Hematopoietic multipotent progenitor cell treated with erythropoietin and hydrocortisone succinate and interleukin-3 and kit ligand, for 15 days (in vitro differentiated cells): ENCODE measurements around the gene HEYL.

Experiments used
- DNase-seq: peaks from one replicate; pipeline ENCODE4 v3.0.0-alpha.2; 2015; ENCODE audit warnings: low spot score

Gene HEYL

DNA sequence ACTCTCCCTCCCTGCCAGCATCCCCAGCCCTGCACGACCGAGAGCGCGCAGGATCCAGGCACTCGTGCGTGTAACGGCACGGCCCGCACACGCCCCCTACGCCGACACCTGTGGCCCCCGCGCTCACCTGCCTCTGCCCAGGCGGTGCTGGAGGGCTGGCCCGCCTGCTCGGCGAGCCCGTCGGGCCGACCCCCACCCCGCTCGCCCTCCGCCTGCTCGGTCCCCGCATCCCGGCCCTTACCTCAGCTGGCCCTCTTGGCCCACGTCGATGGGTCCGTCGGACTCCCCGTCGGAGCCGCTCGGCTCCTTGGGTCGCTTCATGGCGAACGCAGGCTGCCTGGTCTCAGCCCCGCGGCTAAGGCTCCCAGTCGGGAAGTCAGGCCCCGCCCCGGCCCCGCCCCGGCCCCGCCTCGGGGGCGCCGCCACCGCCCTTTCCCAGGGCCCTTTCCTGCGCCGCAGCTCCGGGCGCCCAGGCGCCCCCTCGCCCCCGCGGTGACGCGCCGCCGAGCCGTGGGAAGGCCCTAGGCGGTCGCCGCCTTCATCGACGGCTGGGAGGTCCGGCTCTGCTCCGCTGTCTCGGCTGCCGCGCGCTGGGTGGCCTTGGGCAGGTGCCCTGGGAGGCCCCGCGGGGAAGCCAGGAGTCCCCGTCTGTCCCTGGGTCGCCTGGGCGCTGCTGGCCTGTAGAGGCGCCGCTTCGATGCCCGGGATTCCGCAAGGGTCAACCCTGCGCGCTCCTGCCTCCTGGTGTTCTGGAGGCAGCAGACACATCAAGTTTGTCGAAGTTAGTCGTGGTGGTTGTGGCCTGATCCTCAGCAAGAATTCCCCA, at the start of gene HEYL:
TSS of gene HEYL (minus strand) at position 339 of the 826 bp plus-strand sequence. CDS start at position 321, 18 bp downstream.
- no peak for DNase-seq

DNA sequence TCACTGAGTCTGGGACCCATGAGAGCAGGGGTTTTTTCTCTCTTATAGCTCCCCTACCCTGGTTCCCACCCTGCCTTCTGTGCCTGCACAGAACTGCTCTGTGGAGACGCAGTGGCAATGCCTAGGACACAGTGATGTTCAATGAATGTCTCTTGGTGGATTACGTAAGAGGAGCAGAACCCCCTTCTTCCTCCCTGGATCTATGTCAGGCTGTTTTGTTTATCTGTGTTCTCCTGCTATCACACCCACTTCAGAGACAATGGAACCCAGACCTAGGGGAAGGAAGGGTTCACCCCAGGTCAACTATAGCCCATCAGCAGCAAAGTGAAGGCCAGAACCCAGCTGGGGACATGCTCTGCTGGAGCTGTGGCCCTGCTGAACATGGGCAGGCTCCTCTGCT, 49.8 kb upstream of the HEYL start:
- no peak for DNase-seq

DNA sequence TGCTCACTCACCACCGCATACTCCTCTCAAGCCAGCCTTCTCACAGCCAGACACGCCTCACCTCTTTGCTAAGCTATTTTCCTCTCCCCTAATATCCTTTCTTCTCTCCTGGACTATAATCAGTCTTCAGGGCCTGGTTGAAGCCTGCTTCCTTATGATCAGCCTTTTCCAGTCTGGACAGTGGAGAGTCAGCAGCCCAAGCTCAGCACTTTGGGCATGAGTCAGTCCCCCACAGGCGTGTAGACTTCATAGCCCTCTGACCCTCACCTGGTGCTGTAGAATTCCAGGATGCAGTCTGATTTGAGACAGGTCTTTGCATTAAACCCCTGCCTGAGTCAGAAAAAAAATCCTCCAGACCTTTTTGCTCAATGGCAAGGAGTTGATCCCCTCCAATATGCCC, 49.3 kb upstream of the HEYL start:
- DNase-seq = no peak

DNA sequence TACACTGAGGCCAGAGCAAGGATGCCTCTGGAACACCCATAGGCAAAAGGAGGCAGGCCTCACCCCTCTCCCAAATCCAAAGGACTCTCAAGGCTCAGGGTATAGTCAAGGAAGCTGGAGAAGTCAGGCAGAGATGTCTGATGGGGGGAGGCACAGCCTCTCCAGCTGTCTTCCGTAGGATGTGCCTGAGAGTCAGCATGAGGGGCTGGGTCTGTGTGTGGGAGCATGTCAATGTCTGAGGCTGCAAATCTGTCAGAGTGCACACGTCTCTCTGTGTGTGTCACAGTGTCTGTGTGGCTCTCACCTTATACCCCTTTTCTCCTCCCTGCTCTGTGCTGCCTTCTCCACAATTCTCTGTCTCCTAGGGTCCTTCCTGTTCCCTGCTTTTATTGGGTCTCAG, 47.8 kb upstream of the HEYL start:
- DNase-seq = no peak

DNA sequence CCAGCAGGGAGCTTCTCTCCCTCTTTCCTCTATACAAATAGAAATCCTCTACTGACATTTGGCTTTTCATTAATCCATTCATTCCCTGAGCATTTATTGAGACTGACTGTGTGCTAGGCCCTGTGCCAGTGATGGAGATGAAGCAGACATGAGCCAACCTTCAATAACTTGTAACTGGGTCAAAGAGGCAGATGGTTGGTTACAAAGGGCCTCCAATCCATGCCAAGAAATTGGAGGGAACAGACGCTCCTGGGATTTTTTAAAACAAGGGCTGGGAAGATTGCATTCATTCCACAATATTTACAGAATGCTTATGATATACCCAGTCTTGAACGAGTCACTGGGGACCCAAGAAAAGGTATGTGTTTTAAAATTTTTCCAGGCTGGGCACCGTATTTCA, 45.6 kb upstream of the HEYL start:
- DNase-seq = no peak

DNA sequence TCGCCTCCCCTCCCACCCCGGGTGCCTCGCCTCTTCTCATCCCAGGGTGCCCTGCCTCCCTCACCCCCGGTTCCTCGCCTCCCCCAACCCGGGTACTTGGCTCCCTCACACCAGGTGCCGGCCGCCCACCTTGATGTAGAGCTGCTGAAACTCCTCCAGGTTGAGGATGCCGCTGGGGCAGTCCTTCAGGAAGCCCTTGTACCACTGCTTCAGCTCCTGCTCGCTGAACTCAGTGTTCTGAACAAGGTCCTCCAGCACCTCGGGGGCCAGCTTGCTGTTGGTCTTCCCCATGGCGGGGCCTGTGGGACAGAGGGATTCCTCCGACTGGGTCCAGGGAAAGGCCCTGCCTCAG, 44.8 kb upstream of the HEYL start:
- DNase-seq = no peak

DNA sequence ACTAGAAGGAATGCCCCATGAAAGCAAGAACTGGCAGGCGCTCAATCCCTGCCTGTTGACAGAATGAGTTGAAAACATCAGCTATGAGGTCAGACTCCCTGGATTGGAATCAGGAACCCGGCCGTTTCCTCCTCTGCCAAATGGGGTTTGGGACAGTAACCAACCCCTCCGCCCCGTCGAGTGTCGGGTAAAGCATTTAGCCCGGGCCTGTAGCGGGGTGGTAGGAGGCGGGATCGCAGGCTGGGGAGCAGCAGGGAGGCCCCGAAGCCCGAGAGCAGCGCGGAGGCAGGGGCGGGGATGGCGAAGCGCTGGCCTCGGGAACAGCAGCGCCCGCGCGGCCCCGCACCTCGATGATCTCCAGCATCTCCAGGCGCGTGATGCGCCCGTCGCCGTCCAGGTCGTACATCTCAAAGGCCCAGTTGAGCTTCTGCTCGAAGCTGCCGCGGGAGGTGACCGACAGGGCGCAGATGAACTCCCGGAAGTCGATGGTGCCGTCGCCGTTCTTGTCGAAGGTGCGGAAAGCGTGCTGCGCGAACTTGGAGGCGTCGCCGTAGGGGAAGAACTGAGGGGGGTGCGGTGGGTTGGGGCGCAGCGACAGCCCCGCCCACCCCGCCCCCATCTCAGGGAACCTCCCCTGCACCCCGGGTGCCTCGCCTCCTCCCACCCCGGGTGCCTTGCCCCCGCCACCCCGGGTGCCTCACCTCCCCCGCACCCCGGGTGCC, 44.3 kb upstream of the HEYL start:
- DNase-seq = no peak

DNA sequence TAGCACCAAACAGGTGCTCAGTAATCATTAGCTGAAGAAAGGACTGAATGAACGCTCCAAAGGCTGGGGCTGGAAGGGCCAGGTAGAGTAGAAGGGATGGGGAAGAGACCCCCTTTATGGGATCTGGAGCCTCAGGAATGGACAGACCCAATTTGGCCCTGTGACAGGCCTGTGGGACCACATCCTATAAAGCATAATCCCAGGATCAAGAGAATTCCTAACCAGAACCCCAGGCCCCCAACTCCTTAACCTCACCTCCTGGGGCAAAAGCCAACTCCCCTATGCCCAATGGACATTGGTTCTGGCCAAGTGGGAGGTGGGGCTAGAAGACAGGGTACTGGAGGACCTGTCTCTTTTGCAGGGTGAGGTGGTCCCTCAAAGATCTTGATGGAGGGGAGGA, 42.6 kb upstream of the HEYL start:
- no peak for DNase-seq

DNA sequence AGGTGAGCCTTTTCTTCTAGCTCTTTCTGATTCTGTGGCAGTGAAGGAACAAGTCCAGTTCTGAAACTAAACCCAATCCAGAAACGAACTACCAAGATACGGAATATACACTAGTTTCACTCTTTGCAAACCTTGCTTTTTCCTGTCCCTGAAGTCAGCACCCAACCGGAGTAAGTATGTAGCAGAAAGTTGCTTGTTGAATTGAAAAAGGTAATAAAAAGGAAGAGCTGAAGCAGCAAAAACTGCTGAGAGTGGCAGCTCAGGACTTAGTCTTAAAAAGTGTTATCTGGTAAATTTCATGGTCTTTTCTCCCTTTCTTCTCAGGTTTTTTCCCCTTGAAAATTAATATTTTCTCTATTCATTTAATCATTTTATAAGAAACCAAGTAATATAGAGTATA, 41.9 kb upstream of the HEYL start:
- DNase-seq = no peak

DNA sequence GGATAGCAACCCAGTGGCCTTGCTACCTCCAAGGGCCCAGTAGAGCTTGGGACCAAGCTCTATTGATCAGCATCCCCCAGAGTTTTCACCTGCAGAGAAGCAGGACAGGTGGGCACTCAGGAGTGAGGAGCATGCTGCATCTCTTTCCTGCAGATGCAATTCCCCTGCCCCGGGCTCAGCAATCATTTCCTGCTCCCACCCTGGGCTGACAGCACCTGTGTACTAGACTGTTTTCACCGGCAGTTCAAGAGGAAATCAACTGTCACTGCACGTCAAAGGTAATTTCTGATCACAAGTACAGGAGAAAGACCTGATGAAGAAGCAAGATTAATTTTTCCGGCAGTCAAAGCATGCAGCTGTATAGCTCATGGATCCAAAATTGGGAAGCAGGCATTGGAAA, 41.3 kb upstream of the HEYL start:
- no peak for DNase-seq

DNA sequence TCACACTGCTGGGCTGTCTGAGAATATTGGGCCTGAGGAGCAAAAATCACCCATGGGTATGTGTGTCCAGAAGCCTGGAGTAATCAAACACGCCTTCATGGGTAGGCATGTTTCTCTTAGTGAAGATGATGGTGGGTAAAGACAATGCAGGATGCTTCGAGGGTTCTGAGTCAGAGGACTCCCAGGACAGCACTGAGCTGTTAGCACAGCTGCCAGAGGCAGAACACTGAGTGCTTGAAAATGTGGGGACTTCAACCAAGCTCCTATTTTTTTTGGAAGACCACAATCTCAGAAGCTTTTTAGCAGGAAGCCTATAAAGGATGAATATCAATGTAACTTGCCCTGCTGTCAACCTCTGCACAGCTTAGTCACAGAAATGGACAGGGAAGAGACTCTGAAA, 40.4 kb upstream of the HEYL start:
- DNase-seq = no peak

DNA sequence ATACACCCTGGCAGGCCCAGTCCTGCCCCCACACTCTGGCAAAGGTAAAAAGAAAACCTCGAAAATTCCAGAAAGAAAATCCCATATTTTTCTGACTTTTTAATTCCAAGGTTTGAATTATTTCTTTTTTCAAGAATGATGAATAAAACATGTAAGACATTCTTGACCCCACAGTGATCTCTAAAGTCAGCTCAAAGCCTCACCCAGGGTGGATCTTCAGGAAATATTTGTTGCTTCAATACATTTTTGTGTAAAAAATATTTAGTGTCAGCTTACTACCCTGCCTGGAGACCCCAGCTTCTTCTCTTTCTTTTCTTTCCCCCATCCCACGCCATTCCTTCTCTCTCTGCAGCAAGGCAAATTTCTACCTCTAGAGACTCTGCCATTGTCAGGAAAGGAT, 39.4 kb upstream of the HEYL start:
- no peak for DNase-seq

DNA sequence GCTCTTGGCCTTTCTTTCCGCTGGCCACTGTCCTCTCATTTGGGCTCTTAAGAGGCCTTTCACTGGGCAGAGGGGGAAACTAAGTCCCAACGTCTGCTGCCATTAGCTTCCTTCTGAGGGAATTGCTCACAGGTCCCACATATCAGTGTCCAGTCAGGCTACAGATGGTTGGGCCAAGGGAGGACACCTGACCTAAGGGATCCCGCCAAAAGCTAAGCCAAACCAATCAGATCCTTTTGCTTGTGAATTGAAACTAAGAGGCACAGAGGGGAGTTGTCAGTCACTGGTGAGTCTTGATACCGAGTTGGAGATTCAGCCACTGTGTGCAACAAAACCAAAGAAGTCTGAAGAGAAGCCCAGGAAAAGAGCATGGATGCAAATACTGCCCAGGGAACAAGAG, 38.2 kb upstream of the HEYL start:
- DNase-seq = no peak

DNA sequence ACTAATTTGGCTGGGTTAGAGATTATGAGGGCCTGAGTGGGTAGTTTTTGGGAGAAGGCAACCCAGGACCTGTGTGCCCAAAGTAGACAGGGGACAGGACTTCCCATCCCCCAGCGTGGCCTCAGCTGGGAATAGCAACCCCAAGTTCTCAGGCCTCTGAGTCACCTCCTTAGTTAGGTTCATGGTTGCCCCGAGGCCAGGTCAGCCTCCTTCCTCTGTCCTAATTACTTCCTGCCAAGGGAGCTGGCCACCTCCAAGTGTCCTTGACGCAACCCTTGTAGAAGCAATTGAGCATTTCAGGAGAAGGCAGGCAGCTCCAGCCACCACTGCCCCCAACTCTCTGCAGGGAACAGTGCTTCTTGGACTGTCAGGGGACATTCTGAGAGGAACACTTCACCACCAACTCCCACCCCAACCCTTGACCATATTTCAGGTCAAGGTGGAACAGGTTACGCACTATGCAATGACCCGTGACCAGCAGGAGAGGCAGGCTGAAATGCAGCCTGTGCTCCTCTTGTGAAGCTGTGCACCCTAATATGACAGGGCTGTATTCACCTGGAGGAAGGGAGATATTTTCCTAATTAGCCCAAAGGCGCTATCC, 37.6 kb upstream of the HEYL start:
- no peak for DNase-seq

DNA sequence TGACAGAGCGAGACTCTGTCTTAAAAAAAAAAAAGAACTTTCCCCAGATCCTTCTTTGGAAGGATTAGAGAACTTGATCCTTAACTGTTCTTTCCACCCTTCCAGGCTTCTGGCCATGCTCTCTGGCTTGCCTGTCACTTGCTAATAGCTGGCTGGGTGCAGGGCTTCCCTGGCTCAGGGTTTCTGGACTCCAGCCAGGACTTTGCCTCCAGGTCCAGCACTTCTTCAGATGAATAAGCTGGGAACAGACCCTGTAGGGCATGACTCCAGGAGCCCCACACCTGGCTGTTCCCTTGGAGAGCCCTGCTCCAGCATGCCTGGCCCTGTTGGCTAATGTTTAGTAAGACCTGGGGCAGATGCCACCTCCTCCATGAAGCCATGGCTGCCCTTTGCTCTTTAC, 35.8 kb upstream of the HEYL start:
- no peak for DNase-seq

DNA sequence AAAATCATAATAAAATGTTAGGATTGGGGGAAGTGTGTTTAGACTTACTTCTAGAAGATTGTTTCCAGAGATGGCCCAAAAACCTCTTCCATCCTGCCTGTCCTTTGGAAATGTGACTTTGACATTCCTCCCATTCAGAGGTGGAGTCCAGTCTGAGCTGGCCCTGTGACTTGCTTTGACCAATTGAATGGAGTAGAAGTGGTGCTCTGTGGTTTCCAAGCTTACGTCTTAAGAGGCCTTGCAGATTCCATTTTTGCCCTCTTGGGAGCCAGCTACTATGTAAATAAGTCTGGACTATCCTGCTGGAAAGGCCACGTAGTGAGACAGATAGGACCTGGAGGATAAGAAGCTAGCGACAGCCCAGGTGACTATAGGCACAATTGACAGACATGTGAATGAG, 33.8 kb upstream of the HEYL start:
- DNase-seq = no peak

DNA sequence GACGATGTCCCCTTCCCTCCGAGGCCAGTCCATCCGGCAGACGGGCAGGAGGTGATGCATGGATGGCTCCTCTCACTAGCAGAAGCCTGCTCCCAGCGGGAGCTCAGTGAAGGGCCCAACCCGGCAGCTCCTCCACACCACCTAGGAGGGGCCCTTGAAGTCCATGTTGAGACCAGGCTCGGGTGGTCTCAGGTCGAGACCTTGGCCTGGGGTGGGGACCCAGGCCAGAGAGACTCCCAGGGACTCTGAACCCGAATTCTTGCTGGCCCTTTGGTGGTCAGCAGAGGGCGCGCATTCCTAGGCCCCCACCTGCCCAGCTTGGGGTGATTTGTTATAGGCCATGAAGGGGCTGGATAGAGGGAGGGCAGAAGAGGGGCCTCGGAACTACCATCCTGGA, 33.1 kb upstream of the HEYL start:
- DNase-seq = peak; percentile 12

DNA sequence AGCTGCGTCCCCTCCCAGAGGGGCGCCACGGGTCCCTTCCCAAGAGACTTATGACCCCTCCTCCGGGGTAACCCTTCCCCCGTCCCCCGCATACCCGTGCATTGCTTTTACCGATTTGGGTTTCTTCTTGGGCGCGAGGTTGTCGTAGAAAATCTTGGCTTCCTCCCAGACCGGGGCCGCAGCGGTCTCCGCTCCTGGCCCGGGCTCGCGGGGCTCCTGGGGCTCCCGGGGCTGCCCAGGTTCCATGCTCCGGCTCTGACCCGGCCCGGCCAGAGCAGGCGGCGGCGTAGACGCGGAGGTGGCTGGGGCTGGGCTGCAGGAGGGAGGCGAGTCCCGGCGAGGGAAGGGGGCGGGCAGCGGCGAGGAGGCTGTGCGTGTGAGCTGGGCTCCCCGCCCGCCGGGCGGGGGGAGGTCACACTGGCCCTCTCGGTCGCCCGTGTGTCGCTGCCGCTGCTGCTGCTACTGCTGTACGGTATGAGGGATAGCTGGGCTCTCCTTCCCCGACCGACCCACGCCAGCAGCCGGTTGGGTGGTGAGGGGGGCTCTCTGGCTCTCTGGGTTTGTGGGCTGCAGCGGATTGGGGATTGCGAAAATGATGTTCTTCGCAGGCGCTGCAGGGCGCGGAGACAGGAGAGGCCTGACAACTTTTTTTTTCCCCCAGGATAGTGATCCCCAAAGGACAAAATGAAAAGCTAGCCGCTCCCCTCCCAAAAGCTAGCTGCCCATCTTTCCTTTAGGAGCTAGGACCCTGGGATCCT, 32.5 kb upstream of the HEYL start, which contains the start of gene NT5C1A:
TSS of gene NT5C1A (minus strand) at position 315 of the 758 bp plus-strand sequence. CDS start at position 246, 69 bp downstream.
- DNase-seq = no peak

DNA sequence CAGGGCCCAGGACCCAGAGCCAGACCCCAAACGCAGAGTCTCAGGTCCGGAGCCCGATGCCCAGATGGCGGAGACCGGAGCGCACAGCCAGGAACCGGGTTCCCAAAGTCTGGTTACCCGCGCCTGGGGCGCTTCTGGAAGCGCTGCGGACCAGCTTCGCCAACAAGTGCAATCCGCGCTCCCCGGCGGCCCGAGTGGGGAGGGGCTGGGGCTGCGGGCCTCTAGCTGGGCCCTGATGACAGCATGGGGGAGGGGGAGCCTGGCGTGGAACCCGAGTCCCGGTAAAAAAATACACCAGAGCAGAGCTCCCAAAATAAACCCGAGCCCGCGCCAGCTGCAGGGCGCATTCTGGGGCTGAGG, 32.0 kb upstream of the HEYL start:
- DNase-seq = no peak

DNA sequence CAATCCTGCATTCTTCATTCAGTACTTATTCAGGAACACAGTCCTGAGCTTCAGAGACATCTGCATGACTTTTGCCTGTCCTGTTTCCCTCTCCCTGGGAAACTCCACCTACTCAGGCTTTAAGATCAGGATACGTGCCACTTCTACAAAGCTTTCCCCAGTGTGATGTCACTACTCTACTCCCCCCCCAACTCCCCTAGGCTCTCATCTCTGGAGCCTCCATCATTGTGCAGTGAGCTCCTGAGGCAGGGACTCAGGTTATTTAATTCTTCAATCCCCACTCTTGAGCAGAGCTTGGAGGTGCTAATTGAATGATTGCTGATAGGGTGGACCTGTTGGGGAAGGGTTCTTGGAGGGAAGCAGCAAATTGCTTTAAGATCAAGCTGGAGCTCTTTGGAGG, 31.2 kb upstream of the HEYL start:
- DNase-seq = no peak

DNA sequence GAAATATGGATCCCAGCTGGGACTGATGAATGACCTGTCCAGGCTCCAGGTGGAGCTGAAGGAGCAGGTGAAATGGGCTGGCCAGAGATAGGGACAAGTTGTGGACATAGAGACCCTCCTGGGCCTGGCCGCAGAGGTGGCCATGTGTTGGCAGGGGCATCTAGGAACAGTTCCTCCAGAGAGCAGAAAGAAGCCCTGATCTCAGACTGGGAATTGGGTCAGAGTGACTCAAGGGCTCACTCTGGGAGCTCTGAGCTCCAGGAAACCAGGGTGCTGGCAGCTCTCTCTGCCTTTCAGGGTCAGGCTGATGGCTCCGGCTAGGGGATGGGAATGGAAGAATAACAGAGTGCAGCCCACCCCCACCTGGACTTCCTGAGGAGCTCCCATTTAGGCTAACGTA, 29.5 kb upstream of the HEYL start:
- no peak for DNase-seq

DNA sequence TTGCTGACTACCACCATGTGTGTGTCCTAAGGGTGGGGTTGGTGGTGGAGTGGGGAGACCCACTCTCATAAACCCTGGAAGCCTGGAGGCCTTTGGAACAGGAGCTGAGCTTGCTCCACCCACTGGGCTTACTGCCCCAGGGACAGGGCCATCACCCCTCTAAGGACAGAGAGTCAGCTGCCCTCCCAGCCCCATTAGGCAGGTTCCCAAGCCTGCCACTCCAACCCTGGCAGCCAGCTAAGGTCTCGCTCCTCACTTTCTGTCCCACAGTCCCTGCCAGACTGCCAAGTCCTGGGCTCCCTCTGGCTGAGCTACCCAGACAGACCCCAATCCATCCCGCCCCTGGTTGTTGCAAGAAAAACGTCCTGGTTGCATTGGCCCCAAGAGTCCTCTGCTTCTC, 28.7 kb upstream of the HEYL start:
- no peak for DNase-seq

DNA sequence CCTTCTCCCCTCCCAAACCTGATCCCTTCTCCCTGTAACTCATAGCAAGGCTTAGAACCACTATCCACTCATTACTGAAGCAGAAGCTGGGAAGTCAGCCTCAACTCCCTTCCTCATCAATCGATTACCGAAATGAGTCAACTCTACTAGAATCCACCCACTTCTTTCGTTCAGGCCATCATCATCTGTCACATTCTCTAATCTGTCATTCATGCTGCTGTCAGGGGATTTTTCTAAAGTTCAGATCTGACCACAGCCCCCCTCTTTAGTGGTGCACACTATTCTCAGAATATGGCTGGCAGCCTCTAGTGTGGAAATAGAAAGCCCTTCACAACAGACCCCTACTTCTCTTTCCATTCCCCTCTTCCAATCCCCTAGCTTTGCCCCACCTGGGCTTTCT, 27.3 kb upstream of the HEYL start:
- no peak for DNase-seq
